Fibroblast of lung (primary cell): ENCODE data around the gene SYTL1. TPM values are rescaled to one million over a fixed set of nuclear protein-coding genes. Genes with fewer than 3 reads are reported as not detected.

Experiments used
- DNase-seq, 2 donors: peaks; one replicate each; pipeline versions ENCODE4 v3.0.0 to v3.0.0-alpha.2; 2010; ENCODE audit warnings: low read depth in 2 of 2
- H2AFZ ChIP-seq: 2 replicates; pipeline ENCODE4 v1.5.1; 2012; ENCODE audit warnings: low read length, control low read depth, inconsistent platforms
- H3K27ac ChIP-seq: 2 replicates; pipeline ENCODE4 v1.5.1; 2011; ENCODE audit warnings: low read length, control low read depth; ENCODE audit not compliant: insufficient read depth
- H3K27me3 ChIP-seq: 2 replicates; pipeline ENCODE4 v1.5.1; 2011; ENCODE audit warnings: mild to moderate bottlenecking, low read length; ENCODE audit not compliant: control insufficient read depth, insufficient read depth
- H3K36me3 ChIP-seq: 2 replicates; pipeline ENCODE4 v1.5.1; 2011; ENCODE audit warnings: low read length; ENCODE audit not compliant: control insufficient read depth, insufficient read depth
- H3K4me1 ChIP-seq: 2 replicates; pipeline ENCODE4 v1.5.1; 2011; ENCODE audit warnings: low read length; ENCODE audit not compliant: control insufficient read depth, insufficient read depth; ENCODE audit errors: extremely low read depth
- H3K4me2 ChIP-seq: 2 replicates; pipeline ENCODE4 v1.5.1; 2011; ENCODE audit warnings: low read length, control low read depth; ENCODE audit not compliant: insufficient read depth; ENCODE audit errors: extremely low read depth
- H3K4me3 ChIP-seq, 4 experiments: fragments of 200-600 bp in 1 of 4; sonication (generic) in 1 of 4; replicated peaks in 1 of 4; 2 replicates each; pipeline ENCODE4 v1.5.1; 2011 to 2016; ENCODE audit warnings: low read length in 4 of 4, low read depth in 3 of 4, mild to moderate bottlenecking in 3 of 4, control low read depth in 2 of 4, inconsistent platforms in 1 of 4, mixed read lengths in 1 of 4; ENCODE audit not compliant: insufficient read depth in 1 of 4; ENCODE audit errors: control extremely low read depth in 1 of 4
- H3K79me2 ChIP-seq: 2 replicates; pipeline ENCODE4 v1.5.1; 2012; ENCODE audit warnings: mild to moderate bottlenecking, low read length, inconsistent platforms; ENCODE audit not compliant: control insufficient read depth, insufficient read depth
- H3K9ac ChIP-seq: 2 replicates; pipeline ENCODE4 v1.5.1; 2011; ENCODE audit warnings: mild to moderate bottlenecking, low read length, control low read depth; ENCODE audit not compliant: insufficient read depth
- H3K9me3 ChIP-seq: 2 replicates; pipeline ENCODE4 v1.5.1; 2012; ENCODE audit warnings: low read depth, low read length; ENCODE audit not compliant: control insufficient read depth, insufficient read depth
- H4K20me1 ChIP-seq: 2 replicates; pipeline ENCODE4 v1.5.1; 2011; ENCODE audit warnings: low read length; ENCODE audit not compliant: control insufficient read depth, insufficient read depth; ENCODE audit errors: extremely low read depth
- EZH2 ChIP-seq: IDR thresholded peaks from 2 replicates; pipeline ENCODE4 v1.5.1; 2012; ENCODE audit warnings: low read length, control low read depth, mild to moderate bottlenecking; ENCODE audit errors: missing control alignments
- polyA plus RNA-seq, 2 donors: library from polyadenylated mRNA; depleted of rRNA in 1 of 2; stranded (reverse) in 1 of 2; unstranded in 1 of 2; fragments of >200 nt; gene quantifications; 2 replicates each; pipeline ENCODE4 v1.2.1, GENCODE V29; 2011 to 2012; ENCODE audit warnings: missing spikeins in 1 of 2
- total RNA-seq: library from RNA; depleted of rRNA; stranded (reverse); fragments of >200 nt; gene quantifications from 2 replicates; pipeline ENCODE4 v1.2.1, GENCODE V29; 2014
- TF ChIP-seq, protein P1 (sequence below), 2 donors: IDR thresholded peaks in 1 of 2; conservative IDR thresholded peaks in 1 of 2; 1 replicate in 1 of 2; 2 replicates in 1 of 2; pipeline ENCODE4 v1.5.1; 2011 to 2012; ENCODE audit warnings: low read length in 2 of 2, control low read depth in 1 of 2, inconsistent platforms in 1 of 2, low read depth in 1 of 2, mild to moderate bottlenecking in 1 of 2

The SYTL1 gene
- total and polyA plus RNA-seq, 2 donors (not counting 1 experiment from before 2014, with no cell fraction given): 0.02 to 0.17 TPM

DNA sequence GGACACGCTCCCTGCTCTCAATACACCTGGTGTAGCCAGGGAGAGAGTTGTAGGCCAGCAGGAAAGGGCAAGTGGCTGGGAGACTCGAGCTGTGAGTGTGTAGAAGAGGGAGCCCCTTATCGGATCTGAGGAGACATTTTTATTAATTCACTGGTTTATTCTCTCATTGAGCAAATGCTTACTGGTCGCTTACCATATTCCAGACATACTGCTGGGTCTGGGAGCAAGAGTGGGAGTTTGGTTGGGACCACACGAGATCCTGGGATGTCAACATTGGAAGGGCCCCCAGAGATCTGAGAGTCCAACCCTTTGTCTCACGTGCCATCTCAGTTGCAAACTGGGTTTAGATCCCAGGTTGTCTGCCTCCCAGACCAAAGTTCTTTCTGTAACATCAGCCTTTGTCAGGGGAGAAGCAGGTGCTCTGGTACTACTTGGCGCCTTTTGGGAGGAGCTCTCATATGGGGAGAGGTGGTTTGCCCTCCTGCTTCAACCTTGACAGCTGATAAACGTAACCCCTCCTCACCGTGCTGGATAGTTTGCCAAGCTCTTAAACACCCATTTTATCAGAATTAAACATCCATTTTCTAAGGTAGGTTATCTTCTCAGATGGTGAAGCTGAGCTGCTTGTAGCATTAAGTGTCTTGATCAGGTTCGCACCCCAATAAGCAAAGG lies 19.1 kb upstream of the SYTL1 start:
- no peaks in the 10 kb centered on the region for H3K9me3 ChIP-seq
- peaks cover 49% of the 10 kb centered on the region for H3K79me2 ChIP-seq
- no peak for DNase-seq
- H4K20me1 ChIP-seq: no peaks in the 10 kb centered on the region
- peak overlapping the region; percentile 94 for H2AFZ ChIP-seq
- H3K4me3 ChIP-seq: peak overlapping the region; percentile 66 to 100 (median 93)
- H3K27me3 ChIP-seq: no peaks in the 10 kb centered on the region
- H3K4me2 ChIP-seq: peak overlapping the region; percentile 90
- H3K4me1 ChIP-seq: peaks cover 9% of the 10 kb centered on the region
- peak overlapping the region; percentile 98 for H3K9ac ChIP-seq
- no peak for TF ChIP-seq EZH2
- TF ChIP-seq, protein P1, sequence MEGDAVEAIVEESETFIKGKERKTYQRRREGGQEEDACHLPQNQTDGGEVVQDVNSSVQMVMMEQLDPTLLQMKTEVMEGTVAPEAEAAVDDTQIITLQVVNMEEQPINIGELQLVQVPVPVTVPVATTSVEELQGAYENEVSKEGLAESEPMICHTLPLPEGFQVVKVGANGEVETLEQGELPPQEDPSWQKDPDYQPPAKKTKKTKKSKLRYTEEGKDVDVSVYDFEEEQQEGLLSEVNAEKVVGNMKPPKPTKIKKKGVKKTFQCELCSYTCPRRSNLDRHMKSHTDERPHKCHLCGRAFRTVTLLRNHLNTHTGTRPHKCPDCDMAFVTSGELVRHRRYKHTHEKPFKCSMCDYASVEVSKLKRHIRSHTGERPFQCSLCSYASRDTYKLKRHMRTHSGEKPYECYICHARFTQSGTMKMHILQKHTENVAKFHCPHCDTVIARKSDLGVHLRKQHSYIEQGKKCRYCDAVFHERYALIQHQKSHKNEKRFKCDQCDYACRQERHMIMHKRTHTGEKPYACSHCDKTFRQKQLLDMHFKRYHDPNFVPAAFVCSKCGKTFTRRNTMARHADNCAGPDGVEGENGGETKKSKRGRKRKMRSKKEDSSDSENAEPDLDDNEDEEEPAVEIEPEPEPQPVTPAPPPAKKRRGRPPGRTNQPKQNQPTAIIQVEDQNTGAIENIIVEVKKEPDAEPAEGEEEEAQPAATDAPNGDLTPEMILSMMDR (conservative IDR thresholded peaks at IDR 0.05 in 1 of 2, IDR thresholded peaks at IDR 0.05 in 1 of 2; ENCODE audit: low read depth in 1 of 2, low read length in 2 of 2): no peak
- H3K36me3 ChIP-seq: peaks cover 8% of the 10 kb centered on the region
- peak overlapping the region; percentile 98 for H3K27ac ChIP-seq

GRCh38 chr1:27325286-27325685 lies 16.5 kb upstream of the SYTL1 start:
- no peak overlapping the region for H3K27ac ChIP-seq
- no peaks in the 10 kb centered on the region for H4K20me1 ChIP-seq
- no peaks in the 10 kb centered on the region for H3K27me3 ChIP-seq
- no peak overlapping the region for H2AFZ ChIP-seq
- peaks cover 66% of the 10 kb centered on the region for H3K79me2 ChIP-seq
- H3K9me3 ChIP-seq: no peaks in the 10 kb centered on the region
- no peak overlapping the region for H3K9ac ChIP-seq
- no peak overlapping the region for H3K4me3 ChIP-seq
- no peak overlapping the region for H3K4me2 ChIP-seq
- H3K4me1 ChIP-seq: peaks cover 3% of the 10 kb centered on the region
- no peak for TF ChIP-seq EZH2
- TF ChIP-seq, protein P1 (conservative IDR thresholded peaks at IDR 0.05 in 1 of 2, IDR thresholded peaks at IDR 0.05 in 1 of 2; ENCODE audit: low read depth in 1 of 2, low read length in 2 of 2): no peak
- peaks cover 11% of the 10 kb centered on the region for H3K36me3 ChIP-seq
- DNase-seq: no peak

GRCh38 chr1:27327964-27328363 lies 13.9 kb upstream of the SYTL1 start:
- H3K36me3 ChIP-seq: peaks cover 13% of the 10 kb centered on the region
- DNase-seq: no peak
- H3K27ac ChIP-seq: no peak overlapping the region
- H3K79me2 ChIP-seq: peaks cover 60% of the 10 kb centered on the region
- no peak overlapping the region for H2AFZ ChIP-seq
- no peak overlapping the region for H3K4me2 ChIP-seq
- no peak overlapping the region for H3K4me3 ChIP-seq
- H3K27me3 ChIP-seq: no peaks in the 10 kb centered on the region
- no peak for TF ChIP-seq EZH2
- TF ChIP-seq, protein P1 (conservative IDR thresholded peaks at IDR 0.05 in 1 of 2, IDR thresholded peaks at IDR 0.05 in 1 of 2; ENCODE audit: low read depth in 1 of 2, low read length in 2 of 2): no peak
- no peaks in the 10 kb centered on the region for H4K20me1 ChIP-seq
- no peaks in the 10 kb centered on the region for H3K9me3 ChIP-seq
- H3K4me1 ChIP-seq: peaks cover 3% of the 10 kb centered on the region
- H3K9ac ChIP-seq: no peak overlapping the region
